Panc1 (cell line): Measurements from ENCODE around the gene ABHD11.

ENCODE experiments used
- SIN3A ChIP-seq: IDR thresholded peaks from 2 replicates; pipeline ENCODE4 v1.6.1; 2012; ENCODE audit warnings: low read depth, mild to moderate bottlenecking, low read length, moderate library complexity, borderline replicate concordance; ENCODE audit not compliant: insufficient read depth
- TF ChIP-seq, protein P1 (sequence below): fragments of 450-650 bp; IDR thresholded peaks from 2 replicates; pipeline ENCODE4 v1.5.1; 2017; ENCODE audit warnings: mild to moderate bottlenecking

DNA sequence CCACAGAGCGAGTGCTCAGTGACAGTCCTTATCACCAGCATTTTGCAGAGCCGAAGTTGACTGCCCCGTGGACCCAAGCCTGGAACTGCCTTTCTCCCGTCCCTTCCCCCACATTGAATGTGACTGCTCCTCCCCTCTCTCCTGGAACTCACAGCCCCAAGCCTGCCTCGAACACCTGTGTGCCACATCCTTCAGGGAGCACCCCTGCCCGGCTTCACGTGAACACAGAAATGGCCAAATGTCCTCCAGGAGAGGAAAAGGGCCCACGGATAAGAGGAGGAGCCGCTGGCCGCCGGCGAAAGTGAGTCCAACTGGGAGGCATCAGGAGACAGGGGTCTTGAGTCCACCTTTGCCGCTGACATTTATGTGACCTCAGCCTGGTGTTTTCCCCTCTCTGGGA lies 35.4 kb downstream of the ABHD11 start:
- no peak for TF ChIP-seq SIN3A
- TF ChIP-seq, protein P1, sequence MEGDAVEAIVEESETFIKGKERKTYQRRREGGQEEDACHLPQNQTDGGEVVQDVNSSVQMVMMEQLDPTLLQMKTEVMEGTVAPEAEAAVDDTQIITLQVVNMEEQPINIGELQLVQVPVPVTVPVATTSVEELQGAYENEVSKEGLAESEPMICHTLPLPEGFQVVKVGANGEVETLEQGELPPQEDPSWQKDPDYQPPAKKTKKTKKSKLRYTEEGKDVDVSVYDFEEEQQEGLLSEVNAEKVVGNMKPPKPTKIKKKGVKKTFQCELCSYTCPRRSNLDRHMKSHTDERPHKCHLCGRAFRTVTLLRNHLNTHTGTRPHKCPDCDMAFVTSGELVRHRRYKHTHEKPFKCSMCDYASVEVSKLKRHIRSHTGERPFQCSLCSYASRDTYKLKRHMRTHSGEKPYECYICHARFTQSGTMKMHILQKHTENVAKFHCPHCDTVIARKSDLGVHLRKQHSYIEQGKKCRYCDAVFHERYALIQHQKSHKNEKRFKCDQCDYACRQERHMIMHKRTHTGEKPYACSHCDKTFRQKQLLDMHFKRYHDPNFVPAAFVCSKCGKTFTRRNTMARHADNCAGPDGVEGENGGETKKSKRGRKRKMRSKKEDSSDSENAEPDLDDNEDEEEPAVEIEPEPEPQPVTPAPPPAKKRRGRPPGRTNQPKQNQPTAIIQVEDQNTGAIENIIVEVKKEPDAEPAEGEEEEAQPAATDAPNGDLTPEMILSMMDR: no peak
